AML-193 (cell line): Measurements from ENCODE around the gene HOXB7.

Experiments
- DNase-seq, 2 experiments: peaks; one replicate each; lab custom pipeline; 2025; lab: John Stamatoyannopoulos, UW

The HOXB7 gene

GRCh38 chr17:48623583-48623982 is 12.8 kb upstream of the HOXB7 start:
- DNase-seq: no peak

GRCh38 chr17:48622857-48623256 is 12.0 kb upstream of the HOXB7 start:
- no peak for DNase-seq

DNA sequence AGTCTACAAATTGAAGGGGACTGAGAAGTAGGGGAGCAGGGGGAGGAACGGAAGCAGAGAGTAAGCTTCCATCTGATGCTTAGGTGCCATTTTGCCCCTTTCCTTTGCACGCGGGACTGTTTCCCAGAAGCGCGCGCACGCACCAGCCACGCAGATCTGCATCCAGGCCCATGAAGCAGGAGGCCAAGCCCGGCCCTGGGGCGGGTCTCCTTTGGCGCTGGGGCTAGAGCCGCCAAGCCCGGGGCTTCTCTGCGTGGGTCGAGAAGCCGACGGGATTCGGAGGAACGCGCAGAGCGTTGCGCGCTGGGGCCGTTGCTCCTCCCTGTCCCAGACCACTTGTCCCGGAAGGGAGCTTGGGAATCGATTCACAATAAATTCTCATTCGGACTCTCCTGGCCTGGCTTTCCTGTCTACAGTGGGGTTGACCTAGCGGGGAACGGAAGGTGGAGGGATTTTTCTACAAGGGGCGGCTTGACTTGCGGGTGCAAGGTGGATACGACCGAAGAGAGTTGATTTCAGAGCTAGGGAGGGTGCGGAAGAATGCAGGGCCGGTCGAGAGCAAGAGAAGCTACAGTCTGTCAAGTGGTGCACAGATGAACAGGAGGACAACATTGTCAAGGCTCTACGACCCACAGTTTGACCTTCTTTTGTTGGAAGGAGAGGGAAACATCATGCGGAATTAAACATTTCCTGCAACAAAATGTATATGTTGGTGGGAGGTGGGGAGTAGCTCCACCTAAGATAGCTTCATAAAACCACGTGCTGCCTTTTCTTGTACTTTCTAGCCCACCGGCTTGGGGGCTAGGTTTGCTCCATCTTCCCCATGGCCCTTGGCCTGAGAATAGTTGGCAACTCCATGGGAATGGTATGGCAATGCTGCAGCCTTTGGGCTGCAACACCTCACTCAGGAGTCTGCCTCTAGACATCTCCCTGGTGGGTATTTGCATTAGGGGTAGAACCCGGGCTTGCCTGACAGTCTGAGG is 10.9 kb upstream of the HOXB7 start:
- DNase-seq: no peak

- DNase-seq: no peak
These were observed 9.8 kb upstream of the HOXB7 start for GRCh38 chr17:48620461-48621139.

DNA sequence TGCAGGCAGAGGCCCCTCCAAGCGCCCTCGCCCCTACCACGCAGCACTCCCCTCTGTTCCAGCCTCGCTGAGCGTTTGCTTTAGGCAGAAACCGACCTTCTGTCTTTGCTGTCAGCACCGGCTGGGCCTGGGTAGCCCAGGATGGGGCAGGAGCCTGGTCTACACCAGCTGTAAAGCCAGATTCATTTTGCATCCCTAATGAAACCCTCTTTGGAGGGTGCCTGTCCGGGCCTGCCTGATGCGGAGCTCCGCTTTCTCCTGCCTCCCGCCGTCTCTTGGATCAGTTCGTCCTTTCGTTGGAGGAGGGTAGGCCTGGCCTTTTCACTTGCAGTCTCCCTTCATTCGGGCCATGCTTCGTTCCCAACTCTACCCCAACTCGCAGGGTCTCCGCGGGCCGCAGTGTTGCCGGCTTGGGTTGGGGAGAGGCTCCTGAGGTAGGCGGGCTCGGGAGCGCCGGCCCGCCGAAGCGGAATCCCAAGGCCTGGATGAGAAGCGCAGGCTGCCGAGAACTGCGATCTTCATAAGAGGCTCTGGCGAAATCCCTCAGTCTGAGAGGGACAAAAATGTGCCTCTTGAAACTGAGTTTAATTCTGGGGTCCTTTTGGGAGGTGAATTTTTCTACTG is 9.1 kb upstream of the HOXB7 start:
- DNase-seq: no peak

DNA sequence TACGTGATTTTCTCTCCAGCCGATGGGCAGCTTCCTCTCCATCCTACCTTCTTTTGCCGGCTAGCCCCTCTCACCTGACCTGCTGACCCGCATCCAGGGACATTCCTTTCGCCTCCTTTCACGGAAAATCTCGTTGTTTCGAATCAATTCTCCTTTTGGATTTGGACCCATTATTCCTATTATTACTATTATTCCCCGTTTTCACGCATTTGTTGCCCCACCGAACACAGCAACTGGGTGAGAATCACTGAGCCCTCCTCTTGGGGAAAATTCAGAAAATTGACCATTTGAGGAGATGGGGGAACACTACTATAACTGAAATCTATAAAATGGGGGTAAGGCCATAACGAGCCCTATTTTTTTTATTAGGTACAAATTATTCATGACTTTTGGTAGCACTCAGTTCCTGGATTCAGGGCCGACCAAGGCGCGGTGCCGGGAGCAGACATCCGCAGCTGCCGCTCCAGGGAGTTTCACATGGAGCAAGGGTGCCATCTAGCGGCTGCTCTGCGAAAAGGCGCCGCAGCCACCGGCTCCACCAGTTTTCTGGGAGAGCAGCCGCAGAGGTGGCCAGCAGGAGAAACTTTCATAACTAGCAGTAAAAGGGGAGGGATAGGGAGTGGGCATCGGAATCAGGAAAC is 7.6 kb upstream of the HOXB7 start:
- DNase-seq: peak; percentile 74 to 76

DNA sequence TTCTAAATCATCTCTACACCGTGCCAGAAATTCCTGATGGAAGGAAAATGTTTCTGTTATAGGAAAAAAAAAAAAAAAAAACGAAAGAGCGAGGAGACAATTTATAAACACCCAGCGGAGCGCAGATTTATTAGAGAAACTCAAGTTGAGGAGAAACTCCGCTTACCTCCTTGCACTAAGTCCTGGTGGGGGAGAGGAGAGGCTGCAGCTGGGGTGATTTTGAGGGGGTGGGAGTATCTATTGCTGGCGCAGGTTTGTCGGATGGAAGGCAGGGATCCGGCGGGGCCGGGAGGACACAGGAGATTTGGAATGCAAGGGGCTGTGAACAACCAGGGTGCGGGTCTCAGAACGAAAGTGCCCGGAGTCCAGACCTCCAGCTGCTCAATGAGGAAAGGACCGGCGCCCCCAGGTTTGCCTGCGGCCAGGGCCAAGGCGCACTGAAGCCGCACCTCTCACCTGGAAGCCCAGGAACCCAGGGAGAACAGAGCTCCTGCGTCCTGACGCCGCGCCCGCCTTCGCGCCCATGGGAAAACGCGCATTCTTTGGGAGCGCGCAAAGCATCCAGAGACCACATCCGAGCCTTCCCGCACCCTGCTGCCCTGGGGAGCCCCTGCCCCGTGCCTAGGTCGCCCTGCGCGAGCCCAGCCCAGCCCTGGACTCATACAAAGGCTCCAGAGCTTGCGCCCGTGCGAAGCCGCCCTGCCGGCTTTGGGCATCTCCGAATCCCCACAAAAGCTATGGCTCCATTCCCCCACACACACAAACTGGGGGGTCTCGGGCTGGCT is 6.8 kb upstream of the HOXB7 start:
- no peak for DNase-seq

DNA sequence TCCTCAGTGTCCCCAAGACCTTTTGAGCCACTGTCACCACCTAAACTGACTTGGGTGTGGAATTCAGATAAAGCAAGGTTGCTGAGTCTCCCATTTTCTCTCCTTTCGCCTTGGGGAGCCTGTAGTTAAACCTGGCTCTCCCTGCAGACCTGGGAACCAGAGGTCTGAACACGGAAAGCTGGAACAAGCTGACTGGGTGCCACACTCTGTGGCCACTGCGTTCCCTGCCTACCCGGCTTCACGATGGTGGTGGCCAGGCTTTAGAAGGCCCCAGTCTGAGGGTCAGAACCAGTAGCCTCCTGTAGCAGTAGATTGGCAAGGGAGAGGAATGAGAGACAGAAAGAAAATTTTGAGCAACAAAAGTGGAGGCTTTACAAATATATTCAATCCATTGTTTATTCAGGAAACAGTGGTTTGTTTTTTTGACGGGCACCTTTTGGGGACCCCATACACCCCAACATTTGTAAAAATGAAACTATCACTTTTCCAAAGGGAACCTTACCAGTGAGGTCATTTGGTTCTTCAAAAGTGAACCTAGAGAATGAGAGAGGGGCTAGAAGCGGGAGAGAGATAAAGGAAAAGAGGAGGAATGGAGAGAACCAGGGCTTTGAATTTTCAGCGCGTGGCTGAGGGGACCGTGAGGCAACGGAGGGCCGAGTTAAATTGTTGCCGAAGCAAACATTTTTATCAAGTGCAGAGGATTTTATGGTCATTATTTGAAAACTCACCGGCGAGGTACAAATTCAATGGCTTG is 6.1 kb upstream of the HOXB7 start:
- DNase-seq: no peak

GRCh38 chr17:48615963-48616716 is 5.3 kb upstream of the HOXB7 start:
- no peak for DNase-seq

GRCh38 chr17:48615047-48615962 is 4.5 kb upstream of the HOXB7 start, which contains the start of gene HOXB8:
Gene HOXB8, minus strand, starts transcription at chr17:48615292. Its CDS starts 588 bp downstream, at chr17:48614704.
- DNase-seq: no peak

DNA sequence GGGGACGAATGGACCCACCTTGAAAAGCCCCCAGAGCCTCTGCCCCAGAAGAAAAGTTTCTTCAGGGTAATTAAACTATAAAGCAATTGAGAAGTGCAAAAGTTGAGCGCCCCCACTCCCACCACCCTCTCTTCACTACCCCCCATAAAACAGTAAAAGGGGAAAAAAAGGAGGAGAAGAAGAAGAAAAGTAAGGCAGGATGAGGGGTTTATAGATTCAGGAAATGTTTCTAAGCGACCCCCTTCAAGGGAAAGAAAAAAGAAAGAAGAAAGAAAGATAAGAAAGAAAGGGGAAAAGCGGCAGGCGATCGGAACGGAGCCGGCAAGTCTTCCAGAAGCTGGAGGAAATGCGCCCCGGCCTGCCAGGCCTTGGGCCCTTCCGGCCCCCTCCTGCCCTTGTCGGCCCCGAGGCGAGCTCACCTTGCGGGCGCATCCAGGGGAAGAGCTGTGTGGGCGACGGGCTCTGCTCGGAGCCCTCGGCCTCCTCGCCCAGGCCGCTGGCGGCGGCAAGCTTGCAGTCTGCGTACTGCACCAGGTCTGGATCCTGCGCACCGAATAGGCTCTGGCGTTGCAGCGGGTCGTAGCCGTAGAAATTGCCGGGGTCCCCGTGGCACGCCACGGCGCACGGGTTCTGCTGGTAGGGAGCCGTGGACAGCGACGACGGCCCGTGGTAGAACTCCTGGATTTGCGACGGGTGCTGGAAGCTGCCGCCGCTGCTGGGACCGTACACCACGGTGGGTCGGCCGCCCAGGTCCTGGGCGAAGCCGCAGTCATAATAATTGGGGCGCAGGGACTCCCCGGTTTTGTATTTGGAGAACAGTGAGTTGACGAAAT is 3.3 kb upstream of the HOXB7 start:
- DNase-seq: no peak

- no peak for DNase-seq
These were observed 2.3 kb upstream of the HOXB7 start for GRCh38 chr17:48612854-48613691.

DNA sequence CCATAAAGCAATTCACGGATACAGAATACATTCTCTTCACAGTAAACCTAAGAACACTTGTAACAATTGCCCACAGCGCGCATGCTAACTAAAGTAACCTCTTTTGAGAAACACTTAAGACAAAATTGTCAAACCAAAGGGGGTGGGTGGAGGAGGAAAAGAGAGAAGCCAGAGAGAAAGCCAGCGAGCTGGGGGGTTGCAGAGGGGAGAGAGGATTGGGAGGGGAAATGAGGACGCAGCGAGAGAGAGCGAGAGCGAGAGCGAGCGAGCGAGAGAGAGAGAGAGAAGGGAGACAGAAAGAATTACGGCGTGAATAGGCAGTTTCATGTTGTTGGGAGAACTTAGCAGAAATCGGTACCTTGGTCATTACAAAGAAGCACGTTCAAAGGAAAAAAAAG is 1.6 kb upstream of the HOXB7 start:
- DNase-seq: no peak

DNA sequence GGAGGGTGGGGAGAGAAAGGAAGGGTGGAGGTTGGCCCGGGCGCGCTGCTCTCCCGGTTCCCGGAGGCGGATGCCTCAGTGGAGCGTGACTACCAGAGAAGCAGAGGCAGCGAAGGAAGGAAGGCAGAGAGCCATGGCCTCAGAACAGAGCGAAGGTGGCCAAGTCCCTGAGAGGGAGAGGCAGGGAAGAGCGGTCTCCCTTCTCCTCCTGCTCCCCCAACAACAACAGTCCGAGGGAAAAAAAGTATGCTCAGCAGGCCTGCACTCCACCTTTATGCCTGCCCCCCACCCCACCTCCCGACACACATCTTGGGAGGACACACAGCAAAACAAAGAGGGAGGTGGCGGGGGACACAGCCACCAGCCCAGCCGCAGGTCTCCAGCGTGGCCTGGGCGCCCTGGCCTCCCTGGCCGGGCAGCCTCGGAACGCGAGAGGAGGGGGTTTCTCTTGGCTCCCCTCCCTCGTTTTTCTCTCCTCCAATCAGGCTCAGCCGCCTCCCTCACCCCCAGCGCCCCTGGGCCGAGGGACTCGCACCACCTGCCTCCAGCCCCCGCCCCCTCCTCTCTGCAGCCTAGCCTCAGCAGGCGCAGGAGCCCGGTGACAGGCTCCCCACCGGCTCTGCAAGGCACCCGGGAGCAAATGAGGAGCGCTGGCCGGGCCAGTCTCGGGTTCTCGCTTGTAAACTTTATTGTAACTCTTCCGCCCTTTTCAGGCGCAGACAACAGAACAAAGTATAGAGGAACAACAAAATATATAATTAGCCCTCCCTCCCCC is 1.1 kb upstream of the HOXB7 start:
- DNase-seq: no peak

DNA sequence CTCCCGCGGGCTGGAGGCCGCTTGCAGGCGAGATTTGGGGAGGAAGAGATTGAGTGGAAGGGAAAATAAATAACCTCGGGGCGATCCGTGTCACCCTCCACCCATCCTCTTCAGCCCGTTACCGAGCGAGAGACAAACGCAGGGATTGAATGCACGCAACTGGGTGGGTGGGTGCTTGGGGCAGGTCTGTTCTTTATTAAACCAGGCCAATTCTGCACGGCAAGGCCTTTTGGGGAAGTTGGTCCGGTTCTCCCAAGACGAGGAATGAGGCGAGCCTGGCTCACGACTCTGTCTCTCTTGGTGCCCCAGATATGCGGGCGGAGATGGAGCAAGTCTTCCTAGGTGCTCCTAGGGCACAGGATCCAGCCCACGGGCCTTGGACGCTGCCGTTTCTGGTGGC is 396 bp upstream of the HOXB7 start:
- no peak for DNase-seq

- no peak for DNase-seq
These were observed 997 bp downstream of the HOXB7 start for GRCh38 chr17:48609759-48610281.
